Measurements from ENCODE around the gene BBS12.

Gene BBS12

GRCh38 chr4:122715221-122715620 lies 17.3 kb upstream of the BBS12 start:
- DNase-seq (ENCODE audit: low read depth) = no peak

DNA sequence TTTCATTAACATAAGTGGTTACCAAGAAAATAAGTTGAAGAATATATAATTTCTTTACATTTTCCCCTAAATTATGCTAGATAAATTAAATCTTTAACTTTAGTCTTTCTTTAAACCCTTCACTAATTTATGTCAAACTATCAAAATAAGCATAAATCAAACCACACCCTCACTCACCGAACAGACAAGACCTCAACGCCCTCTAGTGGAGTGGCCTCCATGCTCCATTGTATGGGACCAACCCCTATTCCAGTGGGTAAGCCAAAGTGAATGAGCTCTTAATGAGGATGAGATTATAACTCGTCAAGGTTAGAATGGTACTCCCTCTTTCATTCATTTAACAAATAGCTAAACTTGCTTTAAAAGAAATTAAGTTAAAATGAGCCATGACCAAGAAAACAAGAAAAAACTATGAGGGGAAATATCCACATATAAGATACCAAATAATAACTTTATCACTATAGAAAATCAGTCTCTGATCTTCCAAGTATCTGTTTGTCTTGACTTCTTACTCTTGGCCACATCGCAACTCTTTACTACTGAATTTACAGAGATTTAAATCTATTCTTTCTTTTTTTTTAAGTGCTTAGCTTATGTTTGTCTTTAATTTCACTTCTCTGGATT lies 15.6 kb upstream of the BBS12 start:
- DNase-seq (ENCODE audit: low read depth) = peak; percentile 41

DNA sequence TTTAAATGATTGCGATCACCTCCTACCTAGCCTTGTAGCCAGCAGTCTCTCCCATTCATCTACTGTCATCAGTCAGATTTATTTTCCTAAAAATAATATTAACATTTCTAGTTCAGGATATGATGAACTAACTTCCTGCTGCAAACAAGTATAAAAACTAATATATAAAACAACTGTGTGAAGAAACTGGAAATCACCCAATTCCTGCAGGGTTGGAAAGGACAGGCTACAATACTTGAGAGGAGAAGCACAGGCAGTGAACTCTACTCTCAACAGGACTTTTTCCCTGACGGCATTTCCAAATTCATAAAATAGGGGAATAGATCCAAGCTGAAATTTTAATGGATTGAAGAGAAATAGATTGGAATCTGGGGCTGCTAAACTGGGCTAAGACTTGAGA lies 14.2 kb upstream of the BBS12 start:
- DNase-seq (ENCODE audit: low read depth) = no peak

DNA sequence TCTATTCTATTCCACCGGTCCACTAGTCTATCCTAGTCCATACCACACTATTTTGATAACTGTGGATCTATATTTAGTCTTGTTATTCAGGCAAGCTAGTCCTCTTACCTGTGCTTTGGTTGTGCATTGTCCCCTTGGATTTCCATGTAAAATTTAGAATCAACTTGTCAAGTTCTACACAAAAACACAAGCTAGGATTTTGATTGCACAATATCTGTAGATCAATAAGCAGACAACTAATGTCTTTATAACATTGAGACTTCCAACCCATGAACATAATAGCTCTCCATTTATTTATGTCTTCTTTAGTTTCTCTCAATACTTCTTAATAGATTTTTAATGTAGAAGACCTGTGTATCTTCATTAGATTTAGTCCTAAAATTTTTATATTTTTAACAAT lies 10.2 kb upstream of the BBS12 start:
- DNase-seq (ENCODE audit: low read depth) = no peak

- no peak for DNase-seq (ENCODE audit: low read depth)
Measured at GRCh38 chr4:122728856-122729255, 3.6 kb upstream of the BBS12 start.

DNA sequence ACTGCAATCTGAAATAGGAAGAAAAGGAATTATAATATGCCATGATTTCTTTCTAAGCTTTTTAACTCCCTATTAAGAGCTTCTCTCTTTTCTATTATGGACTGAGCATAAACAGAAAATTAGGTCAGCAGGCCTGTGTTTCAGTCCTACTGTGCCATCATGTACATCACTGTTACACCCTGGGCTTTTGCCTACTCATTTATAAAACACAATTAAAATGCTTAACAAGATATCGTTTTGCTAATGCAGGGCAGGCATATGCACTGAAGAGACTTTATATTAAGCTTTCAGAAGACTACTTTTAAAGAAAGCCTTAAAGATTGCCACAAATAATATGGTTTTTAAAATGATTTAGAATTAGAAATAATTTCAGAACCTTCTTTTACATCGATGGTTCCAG lies 828 bp upstream of the BBS12 start:
- no peak for DNase-seq (ENCODE audit: low read depth)

DNA sequence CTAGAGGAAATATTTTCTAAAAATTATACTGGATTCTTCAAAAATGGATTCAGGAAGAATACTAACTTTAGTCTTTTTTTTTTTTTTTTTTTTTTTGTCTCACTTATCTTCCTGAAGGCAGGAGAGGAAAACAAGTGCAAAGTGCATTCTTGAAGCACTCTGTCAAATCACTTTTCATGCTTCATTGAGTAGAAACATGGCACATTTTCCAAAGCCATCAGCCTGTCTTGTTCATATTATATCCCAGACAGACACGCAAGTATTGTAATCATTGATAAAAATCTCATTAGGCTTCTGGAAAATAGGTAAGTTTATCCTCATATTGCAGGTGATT lies 1.2 kb downstream of the BBS12 start:
- DNase-seq (ENCODE audit: low read depth) = no peak

DNA sequence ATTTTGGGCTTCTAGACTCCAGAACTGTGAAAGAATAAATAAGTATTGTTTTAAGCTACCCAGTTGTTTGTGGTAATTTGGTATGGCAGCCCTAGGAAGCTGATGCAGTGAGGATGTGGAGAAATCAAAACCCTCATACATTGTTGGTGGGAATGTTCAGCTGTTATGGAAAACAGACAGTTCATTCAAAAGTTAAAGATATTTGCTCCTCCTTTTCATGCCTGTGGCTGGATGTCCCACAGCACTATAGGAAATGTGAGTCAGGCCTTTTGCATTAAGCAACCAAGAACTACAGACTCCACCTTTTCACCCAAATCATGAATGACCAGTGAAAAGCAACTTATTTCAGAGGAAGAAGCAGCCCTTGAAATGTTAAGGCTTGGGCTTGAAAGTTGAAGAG lies 6.7 kb downstream of the BBS12 start:
- no peak for DNase-seq (ENCODE audit: low read depth)

DNA sequence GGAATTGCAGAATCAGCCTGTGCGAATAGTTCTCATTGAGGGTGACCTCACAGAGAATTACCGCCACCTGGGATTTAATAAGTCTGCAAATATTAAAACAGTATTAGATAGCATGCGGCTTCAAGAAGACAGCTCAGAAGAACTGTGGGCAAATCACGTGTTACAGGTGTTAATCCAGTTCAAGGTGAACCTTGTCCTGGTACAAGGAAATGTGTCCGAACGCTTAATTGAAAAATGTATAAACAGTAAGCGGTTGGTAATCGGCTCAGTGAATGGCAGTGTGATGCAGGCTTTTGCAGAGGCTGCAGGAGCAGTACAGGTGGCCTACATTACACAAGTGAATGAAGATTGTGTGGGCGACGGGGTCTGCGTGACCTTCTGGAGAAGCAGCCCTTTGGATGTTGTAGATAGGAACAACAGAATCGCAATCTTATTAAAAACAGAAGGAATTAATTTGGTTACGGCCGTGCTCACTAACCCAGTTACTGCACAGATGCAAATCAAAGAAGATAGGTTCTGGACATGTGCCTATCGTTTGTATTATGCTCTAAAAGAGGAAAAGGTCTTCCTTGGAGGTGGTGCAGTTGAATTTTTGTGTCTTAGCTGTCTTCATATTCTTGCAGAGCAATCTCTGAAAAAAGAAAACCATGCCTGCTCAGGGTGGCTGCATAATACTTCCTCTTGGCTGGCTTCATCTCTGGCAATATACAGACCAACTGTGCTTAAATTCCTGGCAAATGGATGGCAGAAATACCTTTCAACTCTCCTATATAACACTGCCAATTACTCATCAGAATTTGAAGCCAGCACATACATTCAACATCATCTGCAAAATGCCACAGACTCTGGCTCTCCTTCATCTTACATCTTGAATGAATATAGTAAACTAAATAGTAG lies 10.7 kb downstream of the BBS12 start:
- DNase-seq (ENCODE audit: low read depth) = no peak

- DNase-seq (ENCODE audit: low read depth) = no peak
Measured at GRCh38 chr4:122744229-122744628, 11.7 kb downstream of the BBS12 start.

- no peak for DNase-seq (ENCODE audit: low read depth)
Measured at GRCh38 chr4:122746485-122746965, 14.0 kb downstream of the BBS12 start.

GRCh38 chr4:122747068-122747467 lies 14.6 kb downstream of the BBS12 start:
- no peak for DNase-seq (ENCODE audit: low read depth)

- DNase-seq (ENCODE audit: low read depth) = no peak
Measured at GRCh38 chr4:122747883-122748282, 15.4 kb downstream of the BBS12 start.

- DNase-seq (ENCODE audit: low read depth) = no peak
Measured at GRCh38 chr4:122749704-122750454, 17.4 kb downstream of the BBS12 start.

GRCh38 chr4:122755675-122756074 lies 23.2 kb downstream of the BBS12 start:
- DNase-seq (ENCODE audit: low read depth) = no peak

GRCh38 chr4:122758033-122758432 lies 25.5 kb downstream of the BBS12 start:
- no peak for DNase-seq (ENCODE audit: low read depth)

GRCh38 chr4:122759639-122760310 lies 27.3 kb downstream of the BBS12 start:
- DNase-seq (ENCODE audit: low read depth) = no peak

- no peak for DNase-seq (ENCODE audit: low read depth)
Measured at GRCh38 chr4:122762520-122762919, 30.0 kb downstream of the BBS12 start.

- DNase-seq (ENCODE audit: low read depth) = no peak
Measured at GRCh38 chr4:122762966-122763716, 30.6 kb downstream of the BBS12 start.

DNA sequence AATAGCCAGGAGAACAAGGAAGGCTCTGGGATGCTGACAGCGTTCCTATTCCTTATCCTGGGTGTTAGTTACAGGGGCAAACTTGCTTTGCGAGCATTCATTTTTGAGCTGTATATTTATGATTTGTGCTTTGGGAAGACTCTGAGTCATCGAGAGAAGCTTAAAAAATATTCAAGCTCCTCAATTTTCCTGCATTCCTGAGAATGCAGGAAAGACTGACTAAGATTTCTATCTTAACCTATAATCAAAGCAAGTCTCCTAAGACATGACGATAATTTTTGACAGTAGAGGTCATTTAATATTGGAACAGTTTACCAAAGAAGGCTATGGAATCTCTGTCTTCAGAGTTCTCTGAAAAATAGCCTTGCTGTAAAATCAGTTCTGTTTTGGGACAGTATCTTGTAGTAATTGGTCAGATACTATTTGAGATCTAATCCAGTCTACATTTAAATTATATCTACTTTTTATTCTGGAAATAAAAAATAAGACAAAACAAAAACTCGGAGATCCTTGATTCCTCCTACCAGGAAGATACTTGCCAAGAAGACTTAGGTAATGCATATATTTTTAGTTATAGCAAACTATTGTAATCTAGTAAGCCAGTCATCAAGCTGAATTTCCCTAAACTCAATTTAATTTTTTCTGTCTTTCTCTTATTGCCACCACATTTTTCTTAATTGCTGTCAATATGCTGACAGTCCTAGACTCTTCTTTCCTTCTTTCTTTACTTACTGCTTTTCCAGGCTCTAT lies 31.7 kb downstream of the BBS12 start:
- no peak for DNase-seq (ENCODE audit: low read depth)

GRCh38 chr4:122764821-122765215 lies 32.3 kb downstream of the BBS12 start:
- DNase-seq (ENCODE audit: low read depth) = no peak
